Measurements from ENCODE around the gene BTN1A1.

Gene BTN1A1

GRCh38 chr6:26476896-26477295 is 23.2 kb upstream of the BTN1A1 start:
- H3K4me3 ChIP-seq (ENCODE audit: low read depth, low read length), result no peak overlapping the region
- TF ChIP-seq, protein P1, sequence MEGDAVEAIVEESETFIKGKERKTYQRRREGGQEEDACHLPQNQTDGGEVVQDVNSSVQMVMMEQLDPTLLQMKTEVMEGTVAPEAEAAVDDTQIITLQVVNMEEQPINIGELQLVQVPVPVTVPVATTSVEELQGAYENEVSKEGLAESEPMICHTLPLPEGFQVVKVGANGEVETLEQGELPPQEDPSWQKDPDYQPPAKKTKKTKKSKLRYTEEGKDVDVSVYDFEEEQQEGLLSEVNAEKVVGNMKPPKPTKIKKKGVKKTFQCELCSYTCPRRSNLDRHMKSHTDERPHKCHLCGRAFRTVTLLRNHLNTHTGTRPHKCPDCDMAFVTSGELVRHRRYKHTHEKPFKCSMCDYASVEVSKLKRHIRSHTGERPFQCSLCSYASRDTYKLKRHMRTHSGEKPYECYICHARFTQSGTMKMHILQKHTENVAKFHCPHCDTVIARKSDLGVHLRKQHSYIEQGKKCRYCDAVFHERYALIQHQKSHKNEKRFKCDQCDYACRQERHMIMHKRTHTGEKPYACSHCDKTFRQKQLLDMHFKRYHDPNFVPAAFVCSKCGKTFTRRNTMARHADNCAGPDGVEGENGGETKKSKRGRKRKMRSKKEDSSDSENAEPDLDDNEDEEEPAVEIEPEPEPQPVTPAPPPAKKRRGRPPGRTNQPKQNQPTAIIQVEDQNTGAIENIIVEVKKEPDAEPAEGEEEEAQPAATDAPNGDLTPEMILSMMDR (IDR thresholded peaks at IDR 0.05; ENCODE audit: low read depth, low read length), result no peak

DNA sequence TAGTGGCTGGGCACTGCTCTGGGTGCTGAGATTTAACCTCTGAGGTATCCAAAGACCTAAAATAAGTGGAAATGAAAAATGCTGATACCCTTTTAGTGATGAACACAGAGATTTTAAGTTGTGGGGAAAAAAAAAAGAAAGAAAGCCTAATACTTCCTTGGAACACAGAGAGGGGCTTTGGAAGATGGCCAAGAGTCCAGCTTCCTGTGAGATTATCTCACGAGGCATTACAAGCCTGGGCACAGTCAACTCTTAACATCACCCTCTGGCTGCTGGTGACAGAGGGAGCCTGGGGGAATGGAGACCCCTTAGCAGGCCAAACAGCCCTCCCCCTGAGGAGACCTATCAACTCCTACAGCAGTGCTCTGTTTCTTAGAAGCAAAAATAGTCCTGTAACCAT is 22.7 kb upstream of the BTN1A1 start:
- H3K4me3 ChIP-seq (ENCODE audit: low read depth, low read length), result no peak overlapping the region
- TF ChIP-seq, protein P1 (IDR thresholded peaks at IDR 0.05; ENCODE audit: low read depth, low read length), result no peak

GRCh38 chr6:26478100-26478984 is 21.8 kb upstream of the BTN1A1 start:
- no peak overlapping the region for H3K4me3 ChIP-seq (ENCODE audit: low read depth, low read length)
- TF ChIP-seq, protein P1 (IDR thresholded peaks at IDR 0.05; ENCODE audit: low read depth, low read length), result no peak

DNA sequence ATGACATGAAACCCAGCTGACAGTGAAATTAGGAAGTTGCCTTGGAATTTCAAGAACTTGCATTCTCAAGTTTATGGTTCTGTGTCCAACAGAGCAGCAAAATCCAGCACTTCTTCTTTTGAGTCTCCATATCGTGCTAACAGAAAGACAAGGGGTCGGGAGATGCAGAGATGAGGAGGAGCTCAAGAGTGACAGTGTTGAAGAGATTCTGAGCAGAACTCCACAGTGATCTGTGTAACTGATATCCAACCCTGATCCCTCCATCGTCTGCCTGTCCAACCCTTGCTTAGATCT is 21.2 kb upstream of the BTN1A1 start:
- TF ChIP-seq, protein P1 (IDR thresholded peaks at IDR 0.05; ENCODE audit: low read depth, low read length), result no peak
- H3K4me3 ChIP-seq (ENCODE audit: low read depth, low read length), result no peak overlapping the region

- TF ChIP-seq, protein P1 (IDR thresholded peaks at IDR 0.05; ENCODE audit: low read depth, low read length), result no peak
- H3K4me3 ChIP-seq (ENCODE audit: low read depth, low read length), result no peak overlapping the region
Measured at GRCh38 chr6:26482338-26482737, 17.8 kb upstream of the BTN1A1 start.

DNA sequence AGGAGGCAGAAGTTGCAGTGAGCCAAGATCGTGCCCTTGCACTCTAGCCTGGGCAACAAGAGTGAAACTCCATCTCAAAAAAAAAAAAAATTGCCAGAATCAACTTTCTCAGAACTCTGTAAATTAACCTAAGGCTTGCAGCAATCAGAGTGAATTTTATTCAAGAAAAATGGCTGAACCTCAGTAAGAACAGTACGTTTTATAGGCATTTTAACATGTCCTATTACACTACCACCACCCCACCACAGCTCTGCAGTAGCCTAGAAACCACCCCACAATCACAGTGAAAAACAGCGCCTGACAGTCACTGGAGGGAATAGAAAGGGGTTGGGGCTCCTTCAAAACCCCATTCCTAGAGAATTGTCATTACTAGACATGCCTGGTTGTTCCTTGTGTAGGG is 16.4 kb upstream of the BTN1A1 start:
- no peak overlapping the region for H3K4me3 ChIP-seq (ENCODE audit: low read depth, low read length)
- TF ChIP-seq, protein P1 (IDR thresholded peaks at IDR 0.05; ENCODE audit: low read depth, low read length), result no peak

DNA sequence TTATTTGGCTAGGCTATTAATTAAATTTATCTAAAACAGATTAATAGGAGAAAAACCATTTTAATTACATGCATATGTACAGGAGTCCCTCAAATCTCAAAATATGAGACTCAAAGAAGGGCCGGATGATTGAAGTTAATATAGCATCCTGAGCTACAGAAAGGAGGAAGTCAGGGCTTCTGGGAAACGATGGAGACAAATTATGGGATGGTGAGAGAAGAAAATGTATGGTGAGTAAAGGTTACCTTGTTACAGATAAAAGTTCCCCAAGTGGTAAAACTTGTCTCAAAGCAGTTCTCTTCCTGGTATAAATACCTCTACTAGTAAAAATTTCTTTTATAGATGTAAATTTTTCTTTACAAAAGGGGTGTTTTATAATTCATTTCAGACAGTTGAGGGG is 15.9 kb upstream of the BTN1A1 start:
- TF ChIP-seq, protein P1 (IDR thresholded peaks at IDR 0.05; ENCODE audit: low read depth, low read length), result no peak
- no peak overlapping the region for H3K4me3 ChIP-seq (ENCODE audit: low read depth, low read length)
